Measurements from ENCODE around the gene ERC1.

ERC1 gene

DNA sequence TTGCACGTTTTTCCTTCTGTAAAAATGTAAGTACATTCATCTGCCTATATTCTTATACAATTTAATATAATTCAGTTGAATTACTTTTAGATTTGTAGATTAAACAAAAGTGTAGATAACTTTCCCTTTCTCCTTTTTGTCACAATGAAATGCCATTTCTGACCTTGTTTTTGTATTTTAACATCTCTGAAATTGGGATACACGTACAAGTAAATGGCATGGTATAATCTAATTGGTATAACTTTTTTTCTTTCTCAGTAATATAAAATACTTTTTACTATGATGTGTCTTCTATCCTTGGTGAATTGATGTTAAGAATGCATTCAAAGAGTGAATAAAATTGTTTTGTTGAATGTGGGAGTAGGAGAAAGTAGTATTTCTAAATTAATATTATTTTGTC, 210.0 kb downstream of the ERC1 start:
- H3K36me3 ChIP-seq: no peaks in the 10 kb centered on the region
- H3K9me3 ChIP-seq: no peaks in the 10 kb centered on the region
- H3K27me3 ChIP-seq: no peaks in the 10 kb centered on the region
- no peak overlapping the region for H3K4me3 ChIP-seq (ENCODE audit: low read depth in 1 of 2, low read length in 1 of 2)
- TF ChIP-seq, protein P1, sequence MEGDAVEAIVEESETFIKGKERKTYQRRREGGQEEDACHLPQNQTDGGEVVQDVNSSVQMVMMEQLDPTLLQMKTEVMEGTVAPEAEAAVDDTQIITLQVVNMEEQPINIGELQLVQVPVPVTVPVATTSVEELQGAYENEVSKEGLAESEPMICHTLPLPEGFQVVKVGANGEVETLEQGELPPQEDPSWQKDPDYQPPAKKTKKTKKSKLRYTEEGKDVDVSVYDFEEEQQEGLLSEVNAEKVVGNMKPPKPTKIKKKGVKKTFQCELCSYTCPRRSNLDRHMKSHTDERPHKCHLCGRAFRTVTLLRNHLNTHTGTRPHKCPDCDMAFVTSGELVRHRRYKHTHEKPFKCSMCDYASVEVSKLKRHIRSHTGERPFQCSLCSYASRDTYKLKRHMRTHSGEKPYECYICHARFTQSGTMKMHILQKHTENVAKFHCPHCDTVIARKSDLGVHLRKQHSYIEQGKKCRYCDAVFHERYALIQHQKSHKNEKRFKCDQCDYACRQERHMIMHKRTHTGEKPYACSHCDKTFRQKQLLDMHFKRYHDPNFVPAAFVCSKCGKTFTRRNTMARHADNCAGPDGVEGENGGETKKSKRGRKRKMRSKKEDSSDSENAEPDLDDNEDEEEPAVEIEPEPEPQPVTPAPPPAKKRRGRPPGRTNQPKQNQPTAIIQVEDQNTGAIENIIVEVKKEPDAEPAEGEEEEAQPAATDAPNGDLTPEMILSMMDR (IDR thresholded peaks at IDR 0.05): no peak
- no peak overlapping the region for H3K27ac ChIP-seq
- peaks cover 0 to 7% of the 10 kb centered on the region in 2 experiments for H3K4me1 ChIP-seq (ENCODE audit: control insufficient read depth in 1 of 2, insufficient read depth in 1 of 2, low read depth in 1 of 2, low read length in 1 of 2)

DNA sequence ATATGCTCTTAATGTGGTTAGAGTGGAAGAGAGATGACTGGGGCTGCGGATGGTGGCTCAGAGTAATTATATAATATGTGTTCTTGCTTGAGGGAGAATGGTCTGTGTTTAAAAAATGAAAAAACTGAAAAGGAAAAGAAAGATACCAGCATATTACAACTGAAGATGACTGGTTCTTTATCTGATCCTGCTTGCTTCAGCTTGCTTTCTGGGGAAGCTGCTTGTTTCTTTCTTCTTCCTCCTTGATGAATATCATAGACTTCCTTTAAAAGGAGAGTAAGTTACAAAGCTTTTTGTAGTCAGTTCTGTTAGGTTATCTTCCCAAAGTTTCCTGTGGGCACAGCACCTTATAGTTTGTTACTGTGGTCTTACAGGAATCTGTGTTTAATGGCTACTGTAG, 210.9 kb downstream of the ERC1 start:
- H3K9me3 ChIP-seq: no peaks in the 10 kb centered on the region
- no peaks in the 10 kb centered on the region for H3K27me3 ChIP-seq
- H3K4me3 ChIP-seq (ENCODE audit: low read depth in 1 of 2, low read length in 1 of 2): no peak overlapping the region
- TF ChIP-seq, protein P1 (IDR thresholded peaks at IDR 0.05): no peak
- H3K27ac ChIP-seq: no peak overlapping the region
- H3K4me1 ChIP-seq (ENCODE audit: control insufficient read depth in 1 of 2, insufficient read depth in 1 of 2, low read depth in 1 of 2, low read length in 1 of 2): peaks cover 0 to 7% of the 10 kb centered on the region in 2 experiments
- no peaks in the 10 kb centered on the region for H3K36me3 ChIP-seq

DNA sequence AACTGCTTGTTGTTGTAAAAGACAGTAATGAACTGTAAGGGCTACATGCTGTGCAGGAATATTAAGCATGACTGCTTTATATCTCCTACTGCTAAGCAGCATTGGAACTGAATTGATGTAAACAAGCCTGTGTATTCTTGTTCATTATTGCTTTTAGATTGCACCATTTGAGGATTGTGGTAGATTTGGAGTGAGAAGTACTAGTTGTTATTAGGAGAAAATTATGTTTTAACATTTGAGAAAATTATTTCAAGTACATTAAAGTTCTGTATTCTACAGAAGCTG, 212.7 kb downstream of the ERC1 start:
- Histone ChIP-seq H3K4me3 (ENCODE audit: low read depth in 1 of 2, low read length in 1 of 2) (no peak overlapping the region), H3K27me3 (no peaks in the 10 kb centered on the region), H3K4me1 (ENCODE audit: control insufficient read depth in 1 of 2, insufficient read depth in 1 of 2, low read depth in 1 of 2, low read length in 1 of 2) (peaks cover 0 to 7% of the 10 kb centered on the region in 2 experiments), H3K9me3 (no peaks in the 10 kb centered on the region), H3K36me3 (no peaks in the 10 kb centered on the region), H3K27ac (no peak overlapping the region)
- TF ChIP-seq, protein P1 (IDR thresholded peaks at IDR 0.05): no peak

DNA sequence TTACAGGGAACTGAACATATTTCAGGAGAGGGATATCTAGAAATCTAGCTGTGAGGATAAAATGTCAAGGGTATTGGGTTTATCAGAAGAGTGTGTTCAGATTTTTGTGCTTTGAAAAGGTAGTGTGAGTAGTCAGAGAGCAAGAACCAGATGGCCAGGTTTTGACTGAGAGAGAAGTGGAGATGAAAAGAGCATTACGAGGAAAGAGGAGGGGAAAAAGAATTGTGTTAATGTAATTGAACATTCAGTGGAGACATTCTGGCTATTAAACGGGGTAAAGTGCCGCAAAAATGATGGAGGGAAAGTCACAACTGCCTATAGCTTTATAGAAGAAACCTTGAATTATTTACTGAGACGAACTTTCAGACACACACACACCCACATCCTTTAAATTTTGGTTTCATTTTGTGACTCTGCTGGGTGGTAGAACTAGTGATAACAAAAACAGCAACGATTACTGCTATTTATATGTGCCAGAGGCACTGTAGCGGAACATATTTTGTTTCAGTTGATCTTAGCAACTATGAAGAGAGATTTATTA, 213.6 kb downstream of the ERC1 start:
- Histone ChIP-seq H3K36me3 (no peaks in the 10 kb centered on the region), H3K9me3 (no peaks in the 10 kb centered on the region), H3K27ac (no peak overlapping the region), H3K4me1 (ENCODE audit: control insufficient read depth in 1 of 2, insufficient read depth in 1 of 2, low read depth in 1 of 2, low read length in 1 of 2) (peaks cover 0 to 7% of the 10 kb centered on the region in 2 experiments), H3K4me3 (ENCODE audit: low read depth in 1 of 2, low read length in 1 of 2) (peak overlapping the region in 1 of 2 experiments; percentile 8), H3K27me3 (no peaks in the 10 kb centered on the region)
- TF ChIP-seq, protein P1 (IDR thresholded peaks at IDR 0.05): no peak

DNA sequence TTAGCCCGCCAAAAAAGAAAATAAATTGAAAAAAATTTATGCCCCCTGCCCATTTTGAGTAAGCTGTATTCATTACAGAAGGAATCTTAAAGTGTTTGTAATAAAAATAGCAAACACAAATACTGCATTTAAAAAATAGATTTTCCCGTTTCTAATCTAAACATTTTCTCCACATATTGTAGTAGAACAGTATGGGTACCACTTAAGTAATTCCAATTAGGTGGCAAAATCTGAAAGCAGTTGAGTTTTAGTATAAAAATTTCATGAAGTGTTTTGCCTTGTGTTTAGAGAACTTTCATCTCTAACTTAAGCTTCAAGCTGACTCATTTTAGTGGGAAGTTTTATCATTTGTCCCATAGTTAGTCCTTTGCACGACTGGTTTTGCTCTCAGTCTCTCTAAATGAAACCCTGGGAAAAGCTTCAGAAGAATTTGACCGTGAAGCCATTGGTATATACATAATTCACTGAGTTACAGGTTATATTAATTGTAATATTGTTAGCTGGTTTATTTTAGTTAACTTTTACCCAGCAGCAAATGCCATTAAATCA, 214.6 kb downstream of the ERC1 start:
- TF ChIP-seq, protein P1 (IDR thresholded peaks at IDR 0.05): no peak
- Histone ChIP-seq H3K4me1 (ENCODE audit: control insufficient read depth in 1 of 2, insufficient read depth in 1 of 2, low read depth in 1 of 2, low read length in 1 of 2) (peaks cover 0 to 7% of the 10 kb centered on the region in 2 experiments), H3K36me3 (no peaks in the 10 kb centered on the region), H3K9me3 (no peaks in the 10 kb centered on the region), H3K27ac (no peak overlapping the region), H3K4me3 (ENCODE audit: low read depth in 1 of 2, low read length in 1 of 2) (no peak overlapping the region), H3K27me3 (no peaks in the 10 kb centered on the region)
